ENCODE data around the gene LRP1.

GRCh38 chr12:57169046-57169795 lies 40.9 kb downstream of the LRP1 start:
- no peak for TF ChIP-seq CTCF (IDR thresholded peaks at IDR 0.05; ENCODE audit: low read depth, low read length)
- TF ChIP-seq EZH2phosphoT487 (IDR thresholded peaks at IDR 0.05; ENCODE audit: low read depth): no peak

Data from OCI-LY3 (cell line).